SK-N-SH (cell line): ENCODE results near the gene SHANK1. TPM values are rescaled to one million over a fixed set of nuclear protein-coding genes. Genes with fewer than 3 reads are reported as not detected.

Experiments
- CTCF ChIA-PET: fragments of 300-600, 350-600 bp; formaldehyde crosslinking; extraction: SDS; loops from one replicate; lab custom pipeline; 2021; lab: Yijun Ruan, JAX
- POLR2A ChIA-PET: fragments of 350-600 bp; sonication (Branson Sonifier 250); formaldehyde crosslinking; extraction: SDS; loops from one replicate; lab custom pipeline; 2020; ENCODE audit warnings: antibody characterized with exemption, inconsistent platforms; lab: Yijun Ruan, JAX
- DNase-seq: peaks from one replicate; pipeline ENCODE4 v3.0.0; 2012
- H2AFZ ChIP-seq: fragments of 200-600 bp; sonication (generic); 2 replicates; pipeline ENCODE4 v1.8.1; 2016; ENCODE audit warnings: antibody characterized with exemption, mild to moderate bottlenecking, low read depth
- H3F3A ChIP-seq: fragments of 200-600 bp; sonication (generic); replicated peaks from 2 replicates; pipeline ENCODE3; 2016; ENCODE audit warnings: antibody characterized with exemption, mild to moderate bottlenecking; ENCODE audit not compliant: insufficient read depth
- H3K27ac ChIP-seq, 2 experiments: fragments of 200-500 bp in 1 of 2; fragments of 200-600 bp in 1 of 2; sonication (Bioruptor generic) in 1 of 2; sonication (generic), shearing (Covaris generic) in 1 of 2; 2 replicates each; pipeline versions ENCODE4 v1.5.1 to v1.6.1; 2014 to 2016; ENCODE audit warnings: low read depth in 2 of 2, inconsistent platforms in 1 of 2, low read length in 1 of 2, mild to moderate bottlenecking in 1 of 2, mixed read lengths in 1 of 2
- H3K27me3 ChIP-seq: fragments of 200-600 bp; sonication (generic), shearing (Covaris generic); 2 replicates; pipeline ENCODE4 v1.6.1; 2016; ENCODE audit warnings: mixed run types; ENCODE audit not compliant: insufficient read depth
- H3K36me3 ChIP-seq, 2 experiments: fragments of 200-500 bp in 1 of 2; fragments of 200-600 bp in 1 of 2; sonication (Bioruptor generic) in 1 of 2; sonication (generic) in 1 of 2; replicated peaks in 1 of 2; 2 replicates each; pipeline versions ENCODE3 to v1.5.1; 2014 to 2016; ENCODE audit warnings: low read length in 1 of 2, mild to moderate bottlenecking in 1 of 2; ENCODE audit not compliant: insufficient read depth in 2 of 2, control insufficient read depth in 1 of 2
- H3K4me1 ChIP-seq, 2 experiments: fragments of 200-500 bp in 1 of 2; fragments of 200-600 bp in 1 of 2; sonication (Bioruptor generic) in 1 of 2; sonication (generic), shearing (Covaris generic) in 1 of 2; 2 replicates each; pipeline versions ENCODE4 v1.5.1 to v1.6.1; 2014 to 2016; ENCODE audit warnings: low read depth in 1 of 2, low read length in 1 of 2, mixed run types in 1 of 2; ENCODE audit not compliant: insufficient read depth in 2 of 2, control insufficient read depth in 1 of 2
- H3K4me2 ChIP-seq: fragments of 200-600 bp; sonication (generic), shearing (Covaris generic); 2 replicates; pipeline ENCODE4 v1.6.1; 2017; ENCODE audit warnings: mixed run types
- H3K4me3 ChIP-seq, 2 experiments: fragments of 200-500 bp in 1 of 2; fragments of 200-600 bp in 1 of 2; sonication (Bioruptor generic) in 1 of 2; sonication (generic), shearing (Covaris generic) in 1 of 2; 2 replicates each; pipeline versions ENCODE4 v1.5.1 to v1.8.1; 2014 to 2016; ENCODE audit warnings: low read depth in 2 of 2, inconsistent platforms in 1 of 2, low read length in 1 of 2, mild to moderate bottlenecking in 1 of 2, mixed read lengths in 1 of 2, moderate library complexity in 1 of 2
- H3K79me2 ChIP-seq: fragments of 200-600 bp; sonication (generic); 2 replicates; pipeline ENCODE4 v1.8.1; 2017; ENCODE audit warnings: mild to moderate bottlenecking; ENCODE audit not compliant: insufficient read depth
- H3K9ac ChIP-seq: fragments of 200-600 bp; sonication (generic); 2 replicates; pipeline ENCODE4 v1.6.1; 2017; ENCODE audit warnings: mixed run types
- H3K9me2 ChIP-seq: fragments of 200-600 bp; sonication (generic); 2 replicates; pipeline ENCODE4 v1.6.1; 2017; ENCODE audit warnings: mixed run types
- H3K9me3 ChIP-seq: fragments of 200-600 bp; sonication (generic); 2 replicates; pipeline ENCODE4 v1.6.1; 2017; ENCODE audit warnings: mixed run types, mild to moderate bottlenecking, moderate library complexity
- H4K20me1 ChIP-seq: fragments of 200-600 bp; sonication (generic); 2 replicates; pipeline ENCODE4 v1.6.1; 2017; ENCODE audit warnings: mild to moderate bottlenecking, mixed run types; ENCODE audit not compliant: insufficient read depth
- CHD2 ChIP-seq: fragments of 150-350 bp; IDR thresholded peaks from 2 replicates; pipeline ENCODE4 v1.6.1; 2018; ENCODE audit warnings: low read length; ENCODE audit not compliant: partially characterized antibody
- EP300 ChIP-seq, 2 experiments: IDR thresholded peaks; 2 replicates each; pipeline versions ENCODE4 v1.4.0 to v1.6.1; 2012; ENCODE audit warnings: borderline replicate concordance in 1 of 2, low read depth in 1 of 2, low read length in 1 of 2
- EZH2phosphoT487 ChIP-seq: fragments of 200-600 bp; sonication (generic); IDR thresholded peaks from 2 replicates; pipeline ENCODE4 v1.6.1; 2017; ENCODE audit warnings: low read depth, mixed run types, mild to moderate bottlenecking, antibody characterized with exemption, moderate library complexity, borderline replicate concordance
- GABPA ChIP-seq: IDR thresholded peaks from 2 replicates; pipeline ENCODE4 v1.4.0; 2012; ENCODE audit warnings: low read depth, mild to moderate bottlenecking
- MEF2A ChIP-seq: IDR thresholded peaks from 2 replicates; pipeline ENCODE4 v1.4.0; 2012; ENCODE audit warnings: low read depth, borderline replicate concordance
- NFIC ChIP-seq: IDR thresholded peaks from 2 replicates; pipeline ENCODE4 v1.4.0; 2012; ENCODE audit warnings: borderline replicate concordance
- RAD21 ChIP-seq: IDR thresholded peaks from 2 replicates; pipeline ENCODE4 v1.6.1; 2012; ENCODE audit warnings: mild to moderate bottlenecking, low read length
- RFX5 ChIP-seq: IDR thresholded peaks from 2 replicates; pipeline ENCODE4 v1.6.1; 2012; ENCODE audit warnings: mild to moderate bottlenecking, improper control_type of control experiment, low read length
- RXRA ChIP-seq: IDR thresholded peaks from 2 replicates; pipeline ENCODE4 v1.4.0; 2012; ENCODE audit warnings: low read depth, mild to moderate bottlenecking, borderline replicate concordance
- SIN3A ChIP-seq: IDR thresholded peaks from 2 replicates; pipeline ENCODE4 v1.6.1; 2012; ENCODE audit warnings: low read depth, mild to moderate bottlenecking, low read length, moderate library complexity, borderline replicate concordance
- SMC3 ChIP-seq: IDR thresholded peaks from 2 replicates; pipeline ENCODE4 v1.6.1; 2012; ENCODE audit warnings: low read depth, low read length, improper control_type of control experiment
- TAF1 ChIP-seq: IDR thresholded peaks from 2 replicates; pipeline ENCODE4 v1.6.1; 2012; ENCODE audit warnings: low read depth, mild to moderate bottlenecking, low read length, moderate library complexity, borderline replicate concordance
- WGBS: methylation state at CpG from one replicate; pipeline ENCODE4 v1.1.6; 2017; ENCODE audit warnings: low lambda C conversion rate; 5-methylcytosine and 5-hydroxymethylcytosine counted together
- polyA plus RNA-seq, 3 experiments: library from polyadenylated mRNA; depleted of rRNA; stranded (reverse); fragments of >200 nt; gene quantifications; 2 replicates each; pipeline ENCODE4 v1.2.3, GENCODE V29; 2012
- TF ChIP-seq, protein P1 (sequence below): IDR thresholded peaks from 2 replicates; pipeline ENCODE4; 2012
- TF ChIP-seq, protein P2 (sequence below): fragments of 200-600 bp; sonication (generic); IDR thresholded peaks from 2 replicates; pipeline ENCODE4 v1.6.1; 2017; ENCODE audit warnings: antibody characterized with exemption, mild to moderate bottlenecking, moderate library complexity
- TF ChIP-seq, protein P3 (sequence below): fragments of 150-350 bp; IDR thresholded peaks from 2 replicates; pipeline ENCODE4 v1.6.1; 2016; ENCODE audit warnings: mild to moderate bottlenecking, low read depth, low read length
- TF ChIP-seq, protein P4 (sequence below): IDR thresholded peaks from 2 replicates; pipeline ENCODE4 v1.4.0; 2012; ENCODE audit warnings: low read depth, borderline replicate concordance

The SHANK1 gene
- polyA plus RNA-seq, 1 of the 3 experiments (the other 2 are of a cell fraction), result 0.28 TPM

DNA sequence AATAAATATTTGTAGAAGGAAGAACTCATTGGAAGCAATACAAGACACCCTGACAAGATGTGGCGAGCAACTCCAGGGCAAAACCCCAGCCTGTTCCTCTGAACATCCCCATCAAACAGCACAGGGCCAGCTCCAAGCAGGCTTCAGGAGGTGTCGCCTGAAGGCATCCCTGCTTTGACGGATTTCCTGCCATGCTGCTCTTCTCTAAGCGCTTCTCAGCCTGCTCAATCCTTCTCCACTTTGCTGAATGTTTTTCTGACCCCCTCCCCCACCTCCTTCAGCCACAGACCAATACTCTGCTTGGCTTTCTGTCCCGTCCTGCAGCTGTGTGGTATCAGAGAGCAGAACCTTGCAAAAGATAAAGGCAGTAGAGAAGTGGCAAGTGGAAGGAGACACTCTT lies 42.0 kb downstream of the SHANK1 start:
- H3K9ac ChIP-seq, result no peak overlapping the region
- 47% methylated on average over 5 of the region's 5 CpGs for WGBS
- H2AFZ ChIP-seq, result no peak overlapping the region
- DNase-seq, result no peak
- POLR2A ChIA-PET, result no interaction called here
- no peak overlapping the region for H3K27ac ChIP-seq
- no peaks in the 10 kb centered on the region for H3K79me2 ChIP-seq
- H3K4me1 ChIP-seq, result no peaks in the 10 kb centered on the region; a peak in 1 of 4 replicates
- no peaks in the 10 kb centered on the region for H4K20me1 ChIP-seq
- H3K4me3 ChIP-seq, result no peak overlapping the region
- H3K4me2 ChIP-seq, result no peak overlapping the region
- TF ChIP-seq CHD2, result no peak
- TF ChIP-seq, protein P1, sequence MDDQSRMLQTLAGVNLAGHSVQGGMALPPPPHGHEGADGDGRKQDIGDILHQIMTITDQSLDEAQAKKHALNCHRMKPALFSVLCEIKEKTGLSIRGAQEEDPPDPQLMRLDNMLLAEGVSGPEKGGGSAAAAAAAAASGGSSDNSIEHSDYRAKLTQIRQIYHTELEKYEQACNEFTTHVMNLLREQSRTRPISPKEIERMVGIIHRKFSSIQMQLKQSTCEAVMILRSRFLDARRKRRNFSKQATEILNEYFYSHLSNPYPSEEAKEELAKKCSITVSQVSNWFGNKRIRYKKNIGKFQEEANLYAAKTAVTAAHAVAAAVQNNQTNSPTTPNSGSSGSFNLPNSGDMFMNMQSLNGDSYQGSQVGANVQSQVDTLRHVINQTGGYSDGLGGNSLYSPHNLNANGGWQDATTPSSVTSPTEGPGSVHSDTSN, result no peak
- no peak for TF ChIP-seq NFIC
- TF ChIP-seq, protein P2, sequence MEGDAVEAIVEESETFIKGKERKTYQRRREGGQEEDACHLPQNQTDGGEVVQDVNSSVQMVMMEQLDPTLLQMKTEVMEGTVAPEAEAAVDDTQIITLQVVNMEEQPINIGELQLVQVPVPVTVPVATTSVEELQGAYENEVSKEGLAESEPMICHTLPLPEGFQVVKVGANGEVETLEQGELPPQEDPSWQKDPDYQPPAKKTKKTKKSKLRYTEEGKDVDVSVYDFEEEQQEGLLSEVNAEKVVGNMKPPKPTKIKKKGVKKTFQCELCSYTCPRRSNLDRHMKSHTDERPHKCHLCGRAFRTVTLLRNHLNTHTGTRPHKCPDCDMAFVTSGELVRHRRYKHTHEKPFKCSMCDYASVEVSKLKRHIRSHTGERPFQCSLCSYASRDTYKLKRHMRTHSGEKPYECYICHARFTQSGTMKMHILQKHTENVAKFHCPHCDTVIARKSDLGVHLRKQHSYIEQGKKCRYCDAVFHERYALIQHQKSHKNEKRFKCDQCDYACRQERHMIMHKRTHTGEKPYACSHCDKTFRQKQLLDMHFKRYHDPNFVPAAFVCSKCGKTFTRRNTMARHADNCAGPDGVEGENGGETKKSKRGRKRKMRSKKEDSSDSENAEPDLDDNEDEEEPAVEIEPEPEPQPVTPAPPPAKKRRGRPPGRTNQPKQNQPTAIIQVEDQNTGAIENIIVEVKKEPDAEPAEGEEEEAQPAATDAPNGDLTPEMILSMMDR, result no peak
- no peak for TF ChIP-seq EZH2phosphoT487
- TF ChIP-seq, protein P3, sequence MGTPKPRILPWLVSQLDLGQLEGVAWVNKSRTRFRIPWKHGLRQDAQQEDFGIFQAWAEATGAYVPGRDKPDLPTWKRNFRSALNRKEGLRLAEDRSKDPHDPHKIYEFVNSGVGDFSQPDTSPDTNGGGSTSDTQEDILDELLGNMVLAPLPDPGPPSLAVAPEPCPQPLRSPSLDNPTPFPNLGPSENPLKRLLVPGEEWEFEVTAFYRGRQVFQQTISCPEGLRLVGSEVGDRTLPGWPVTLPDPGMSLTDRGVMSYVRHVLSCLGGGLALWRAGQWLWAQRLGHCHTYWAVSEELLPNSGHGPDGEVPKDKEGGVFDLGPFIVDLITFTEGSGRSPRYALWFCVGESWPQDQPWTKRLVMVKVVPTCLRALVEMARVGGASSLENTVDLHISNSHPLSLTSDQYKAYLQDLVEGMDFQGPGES, result no peak
- TF ChIP-seq SMC3, result no peak
- no peak for TF ChIP-seq GABPA
- TF ChIP-seq SIN3A, result no peak
- no peak for TF ChIP-seq RAD21
- no peak for TF ChIP-seq EP300 (IDR thresholded peaks at IDR 0.05; ENCODE audit: borderline replicate concordance in 1 of 2, low read depth in 1 of 2, low read length in 1 of 2)
- no peak for TF ChIP-seq TAF1
- TF ChIP-seq, protein P4, sequence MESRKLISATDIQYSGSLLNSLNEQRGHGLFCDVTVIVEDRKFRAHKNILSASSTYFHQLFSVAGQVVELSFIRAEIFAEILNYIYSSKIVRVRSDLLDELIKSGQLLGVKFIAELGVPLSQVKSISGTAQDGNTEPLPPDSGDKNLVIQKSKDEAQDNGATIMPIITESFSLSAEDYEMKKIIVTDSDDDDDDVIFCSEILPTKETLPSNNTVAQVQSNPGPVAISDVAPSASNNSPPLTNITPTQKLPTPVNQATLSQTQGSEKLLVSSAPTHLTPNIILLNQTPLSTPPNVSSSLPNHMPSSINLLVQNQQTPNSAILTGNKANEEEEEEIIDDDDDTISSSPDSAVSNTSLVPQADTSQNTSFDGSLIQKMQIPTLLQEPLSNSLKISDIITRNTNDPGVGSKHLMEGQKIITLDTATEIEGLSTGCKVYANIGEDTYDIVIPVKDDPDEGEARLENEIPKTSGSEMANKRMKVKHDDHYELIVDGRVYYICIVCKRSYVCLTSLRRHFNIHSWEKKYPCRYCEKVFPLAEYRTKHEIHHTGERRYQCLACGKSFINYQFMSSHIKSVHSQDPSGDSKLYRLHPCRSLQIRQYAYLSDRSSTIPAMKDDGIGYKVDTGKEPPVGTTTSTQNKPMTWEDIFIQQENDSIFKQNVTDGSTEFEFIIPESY, result no peak
- no peak for TF ChIP-seq RFX5
- TF ChIP-seq RXRA, result no peak
- no peak for TF ChIP-seq MEF2A
- no peaks in the 10 kb centered on the region for H3K9me3 ChIP-seq
- H3K9me2 ChIP-seq, result no peaks in the 10 kb centered on the region
- no peaks in the 10 kb centered on the region for H3K36me3 ChIP-seq
- no peaks in the 10 kb centered on the region for H3K27me3 ChIP-seq
- no peaks in the 10 kb centered on the region for H3F3A ChIP-seq
- CTCF ChIA-PET, result no interaction called here
